ENCODE data around the gene VSTM2A.

VSTM2A gene

GRCh38 chr7:54591404-54592386 is 49.5 kb downstream of the VSTM2A start:
- TF ChIP-seq, protein P1, sequence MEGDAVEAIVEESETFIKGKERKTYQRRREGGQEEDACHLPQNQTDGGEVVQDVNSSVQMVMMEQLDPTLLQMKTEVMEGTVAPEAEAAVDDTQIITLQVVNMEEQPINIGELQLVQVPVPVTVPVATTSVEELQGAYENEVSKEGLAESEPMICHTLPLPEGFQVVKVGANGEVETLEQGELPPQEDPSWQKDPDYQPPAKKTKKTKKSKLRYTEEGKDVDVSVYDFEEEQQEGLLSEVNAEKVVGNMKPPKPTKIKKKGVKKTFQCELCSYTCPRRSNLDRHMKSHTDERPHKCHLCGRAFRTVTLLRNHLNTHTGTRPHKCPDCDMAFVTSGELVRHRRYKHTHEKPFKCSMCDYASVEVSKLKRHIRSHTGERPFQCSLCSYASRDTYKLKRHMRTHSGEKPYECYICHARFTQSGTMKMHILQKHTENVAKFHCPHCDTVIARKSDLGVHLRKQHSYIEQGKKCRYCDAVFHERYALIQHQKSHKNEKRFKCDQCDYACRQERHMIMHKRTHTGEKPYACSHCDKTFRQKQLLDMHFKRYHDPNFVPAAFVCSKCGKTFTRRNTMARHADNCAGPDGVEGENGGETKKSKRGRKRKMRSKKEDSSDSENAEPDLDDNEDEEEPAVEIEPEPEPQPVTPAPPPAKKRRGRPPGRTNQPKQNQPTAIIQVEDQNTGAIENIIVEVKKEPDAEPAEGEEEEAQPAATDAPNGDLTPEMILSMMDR (conservative IDR thresholded peaks at IDR 0.05; ENCODE audit: control insufficient read depth, insufficient read depth, low read depth, low read length), result no peak
- no peak overlapping the region for H3K4me3 ChIP-seq (ENCODE audit: control insufficient read depth, low read depth, low read length)
- DNase-seq (ENCODE audit: low read depth), result no peak

DNA sequence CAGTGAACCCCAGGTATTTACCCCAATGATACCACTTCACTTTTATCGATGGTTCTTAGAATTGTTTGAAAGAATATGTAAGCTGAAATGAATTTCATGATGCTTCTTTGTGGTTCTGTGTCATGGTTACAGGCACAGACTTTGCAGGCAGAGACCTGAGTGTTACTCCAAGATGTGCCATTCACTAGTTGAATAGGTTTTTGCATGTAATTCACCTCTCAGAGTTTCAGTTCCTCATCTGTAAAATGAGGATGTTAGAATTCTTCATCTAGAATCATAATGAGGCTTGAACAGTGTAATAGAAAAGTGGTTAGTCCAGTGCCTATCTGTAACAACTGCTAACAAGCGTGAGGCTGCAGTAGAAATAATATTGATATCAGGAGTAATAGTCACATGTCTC is 54.6 kb downstream of the VSTM2A start:
- H3K4me3 ChIP-seq (ENCODE audit: control insufficient read depth, low read depth, low read length), result no peak overlapping the region
- TF ChIP-seq, protein P1 (conservative IDR thresholded peaks at IDR 0.05; ENCODE audit: control insufficient read depth, insufficient read depth, low read depth, low read length), result no peak
- DNase-seq (ENCODE audit: low read depth), result no peak

DNA sequence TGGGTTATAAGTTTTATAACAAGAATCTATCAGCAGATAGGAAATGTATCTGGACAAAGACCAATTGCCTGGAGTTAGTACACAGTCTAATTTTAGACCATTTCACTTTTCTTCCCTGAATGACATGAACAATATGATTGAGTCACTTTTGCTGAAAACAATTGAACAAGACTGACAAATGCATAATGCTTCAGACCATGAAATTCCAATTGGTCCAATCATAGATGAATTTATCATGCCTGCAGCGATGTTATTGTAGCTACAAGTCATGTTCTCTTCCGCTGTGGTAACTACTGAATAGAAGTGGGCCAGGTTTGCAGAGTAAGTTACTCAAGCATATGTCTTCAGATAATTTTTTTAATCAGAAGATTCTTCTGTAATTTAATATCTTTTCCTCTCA is 73.4 kb downstream of the VSTM2A start:
- TF ChIP-seq, protein P1 (conservative IDR thresholded peaks at IDR 0.05; ENCODE audit: control insufficient read depth, insufficient read depth, low read depth, low read length), result no peak

More for the DNA sequence above, 73.4 kb downstream of the VSTM2A start:
- no peak overlapping the region for H3K4me3 ChIP-seq (ENCODE audit: control insufficient read depth, low read depth, low read length)
- DNase-seq (ENCODE audit: low read depth), result no peak
